ENCODE results near the gene QDPR.

QDPR gene

DNA sequence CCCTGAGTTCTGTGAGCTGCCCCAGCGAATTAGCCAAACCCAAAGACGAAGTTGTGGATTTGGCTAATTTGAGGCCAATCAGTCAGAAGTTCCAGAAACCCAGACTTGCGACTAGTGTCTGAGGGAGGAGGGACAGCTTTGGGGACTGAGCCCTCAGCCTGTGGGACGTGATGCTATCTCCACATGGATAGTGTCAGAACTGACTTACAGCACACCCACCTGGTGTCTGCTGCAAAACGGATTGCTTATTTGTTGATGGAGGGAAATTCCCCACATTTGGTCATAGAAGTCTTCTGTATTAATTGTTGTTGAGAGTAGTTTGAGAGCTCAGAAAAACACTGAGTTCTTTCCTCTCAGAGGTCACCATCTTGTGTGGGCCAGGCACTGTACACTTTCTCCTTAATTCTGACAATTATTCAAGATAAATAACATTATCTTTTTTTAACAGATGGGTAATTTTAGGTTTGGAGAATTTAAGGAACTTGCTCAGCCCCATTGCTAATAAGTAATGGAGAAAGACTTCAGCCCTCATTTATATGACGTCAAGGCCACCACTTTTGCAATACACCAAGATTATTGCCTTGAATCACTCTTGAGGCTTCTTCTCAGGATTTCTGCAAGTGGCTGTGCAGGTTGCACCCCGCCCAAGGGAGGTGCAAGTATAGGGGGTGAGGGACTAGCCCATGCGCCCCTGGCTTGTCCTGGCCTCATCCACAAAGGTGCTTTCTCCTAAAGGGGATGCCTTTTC, 19.8 kb upstream of the QDPR start:
- DNase-seq = no peak

DNA sequence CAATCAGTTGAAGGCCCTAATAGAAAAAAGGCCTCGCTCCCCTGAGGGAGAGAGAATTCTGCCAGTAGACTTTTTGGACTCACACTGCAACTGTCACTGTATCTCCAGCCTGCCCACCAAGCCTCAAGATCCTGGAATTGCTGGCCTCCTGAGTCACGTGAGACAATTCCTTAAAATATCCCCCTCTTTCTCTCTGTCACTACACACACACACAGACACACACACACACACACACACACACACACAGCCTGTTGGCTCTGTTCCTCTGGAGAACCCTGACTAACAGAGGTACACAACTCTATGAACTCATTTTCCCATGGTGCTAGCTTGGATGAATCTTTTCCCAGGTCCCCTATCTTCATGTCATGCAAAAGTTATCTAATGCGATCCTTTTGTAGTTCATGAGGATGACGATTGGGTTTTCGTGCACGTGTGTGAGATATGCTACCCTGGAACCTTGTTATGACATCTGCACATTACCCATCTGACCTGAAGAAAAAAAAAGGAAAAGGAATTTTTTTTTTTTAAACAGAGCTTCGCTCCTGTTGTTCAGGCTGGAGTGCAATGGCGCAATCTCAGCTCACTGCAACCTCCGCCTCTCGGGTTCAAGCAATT, 16.8 kb upstream of the QDPR start:
- DNase-seq = no peak

DNA sequence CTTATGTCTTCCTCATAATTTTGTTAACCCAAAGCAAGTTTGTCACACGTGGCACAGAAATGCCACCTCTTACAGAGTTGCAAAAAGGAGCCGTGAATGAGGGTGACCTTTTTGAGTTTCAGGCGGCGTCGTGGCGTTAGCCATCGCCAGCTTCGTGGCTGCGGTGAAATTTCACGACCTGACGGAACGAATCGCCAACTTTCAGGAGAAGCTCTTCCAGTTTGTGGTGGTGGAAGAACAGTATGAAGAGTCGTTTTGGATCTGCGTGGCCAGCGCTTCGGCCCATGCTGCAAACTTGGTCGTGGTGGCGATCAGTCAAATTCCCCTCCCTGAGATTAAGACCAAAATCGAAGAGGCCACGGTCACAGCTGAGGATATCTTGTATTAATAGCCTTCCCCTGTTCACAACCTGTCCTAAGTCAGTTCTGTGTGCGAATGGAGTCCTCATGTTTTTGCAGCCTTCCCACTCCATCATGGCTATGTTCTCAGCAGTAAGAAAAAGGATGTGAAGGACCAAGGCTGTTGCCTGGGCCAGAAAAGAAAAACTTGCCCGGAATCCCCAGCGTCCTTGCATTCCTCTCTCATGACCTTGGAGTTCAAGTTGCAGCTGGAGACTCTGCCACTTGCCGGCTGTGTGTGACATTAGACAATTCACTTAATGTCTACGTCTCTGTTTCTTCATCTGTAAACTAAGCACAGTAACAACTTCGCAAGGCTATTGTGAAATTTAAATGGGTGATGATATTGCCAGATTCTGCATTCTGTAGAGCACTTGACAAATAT, 15.0 kb upstream of the QDPR start:
- DNase-seq = no peak

DNA sequence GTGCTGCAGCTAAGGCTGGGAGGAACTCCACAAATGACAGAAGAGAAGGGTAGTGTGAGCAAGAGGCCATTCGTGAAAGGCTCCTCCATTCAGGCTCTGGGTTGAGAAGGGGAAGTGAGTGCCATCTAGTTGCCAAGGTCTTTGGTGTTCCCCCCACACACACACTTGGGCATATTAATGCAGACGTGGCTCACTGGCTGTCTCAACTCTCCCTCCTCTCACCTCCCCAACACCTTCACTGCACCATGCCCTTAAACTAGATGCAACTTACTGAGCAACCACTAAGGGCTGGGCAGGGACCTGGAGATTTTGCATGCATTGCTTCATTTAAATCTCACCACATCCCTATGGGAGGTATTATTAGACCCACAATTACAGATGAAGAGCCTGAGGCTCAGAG, 11.8 kb upstream of the QDPR start:
- no peak for DNase-seq

DNA sequence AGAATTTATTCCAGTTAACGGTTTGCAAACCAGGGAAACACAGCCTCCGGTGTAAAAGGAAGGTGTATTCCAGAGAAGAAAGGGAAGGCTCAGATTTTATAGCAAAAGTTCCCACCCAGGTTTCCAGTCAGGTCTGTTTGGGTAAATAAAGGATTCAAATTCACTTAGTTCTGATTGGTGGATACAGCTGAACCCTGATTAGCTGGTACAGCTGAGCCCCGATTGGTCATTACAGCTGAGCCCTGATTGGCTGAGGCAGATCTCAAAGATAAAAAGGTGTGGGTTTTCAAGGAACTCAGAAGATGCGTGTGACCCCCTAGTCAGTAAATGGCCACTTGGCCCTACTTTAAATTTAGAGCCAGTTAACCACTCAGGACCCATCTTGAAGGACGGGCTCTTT, 9.7 kb upstream of the QDPR start:
- DNase-seq = no peak

DNA sequence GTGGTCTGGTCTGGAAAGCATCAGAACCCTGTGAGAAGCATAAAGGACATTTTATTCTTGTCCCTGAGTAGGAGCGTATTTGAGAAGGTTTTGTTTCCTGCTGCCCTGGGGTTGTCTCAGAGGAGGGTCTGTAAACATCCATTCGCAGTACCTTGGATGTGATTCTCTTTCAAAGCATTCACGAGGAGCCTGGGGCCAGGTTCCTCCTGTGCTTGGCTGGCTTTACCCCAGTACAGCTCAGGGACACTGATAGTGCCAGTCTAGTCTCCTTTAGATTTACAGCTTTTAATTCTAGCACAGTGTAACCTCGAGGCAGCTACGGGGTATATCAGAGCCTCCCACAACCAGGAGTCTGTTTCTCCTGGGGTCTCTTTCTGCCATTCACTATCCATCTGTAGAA, 5.8 kb upstream of the QDPR start:
- peak; percentile 26 for DNase-seq

DNA sequence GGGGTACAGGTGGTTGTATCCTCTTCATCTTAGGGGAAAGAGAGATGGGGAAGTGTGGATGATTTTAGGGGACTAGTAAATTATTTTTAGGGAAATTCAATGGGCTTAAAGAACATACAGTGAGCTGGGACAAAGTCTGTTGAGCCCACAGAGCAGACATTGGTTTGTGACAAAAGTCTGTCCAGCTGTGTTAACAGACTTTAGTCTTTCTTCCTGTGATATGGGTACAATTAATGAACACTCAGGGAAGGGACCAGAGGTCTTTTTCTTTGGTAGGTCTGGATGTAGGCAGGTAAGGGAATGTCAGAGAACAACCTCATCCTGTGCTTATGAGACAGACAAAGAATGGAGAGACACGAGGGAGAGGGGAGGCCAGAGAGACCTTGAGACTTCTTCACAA, 5.1 kb upstream of the QDPR start:
- no peak for DNase-seq

DNA sequence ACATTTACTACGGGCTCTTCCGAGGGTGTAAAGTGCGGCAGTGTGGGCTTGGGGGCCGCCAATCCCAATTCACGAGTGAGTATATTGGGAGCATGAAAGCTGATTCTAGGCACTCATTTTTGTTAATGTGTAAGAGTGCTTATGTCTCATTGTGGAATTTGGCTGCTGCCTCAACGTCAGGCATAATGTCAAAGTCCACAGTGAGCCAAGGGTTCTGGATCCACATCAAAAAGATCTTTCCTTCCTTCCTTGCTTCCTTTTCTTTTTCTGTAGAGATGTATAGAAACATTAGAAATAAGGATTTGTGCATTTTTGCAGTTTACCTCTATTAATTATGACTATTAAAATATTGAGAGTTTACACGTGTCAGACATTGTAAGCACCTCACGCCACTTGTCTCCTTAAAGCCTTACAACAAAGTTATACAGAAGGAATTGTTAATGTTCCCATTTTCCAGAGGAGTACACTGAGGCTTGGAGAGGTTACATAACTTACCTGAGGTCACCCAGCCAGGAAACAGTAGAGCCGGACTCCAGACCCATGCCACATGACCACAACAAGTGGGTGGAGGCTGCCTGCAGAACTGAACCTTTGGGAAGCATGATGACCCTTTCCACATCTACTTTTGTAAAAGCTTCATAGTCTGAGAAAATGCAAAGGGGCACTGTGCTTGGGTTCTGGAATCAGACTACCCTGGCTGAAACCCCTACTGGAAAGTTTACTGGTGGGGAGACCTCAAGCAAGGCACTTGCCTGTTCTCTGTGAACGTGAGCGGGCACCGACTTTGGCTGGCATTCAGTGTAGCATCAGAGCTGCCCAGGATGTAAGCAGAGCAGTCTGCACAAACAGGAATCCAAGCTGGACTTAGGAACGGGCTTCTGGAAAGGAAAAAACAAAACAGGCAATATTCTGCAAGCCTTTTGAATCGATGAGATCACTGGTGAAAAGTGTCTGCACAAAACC, 3.8 kb upstream of the QDPR start:
- no peak for DNase-seq

DNA sequence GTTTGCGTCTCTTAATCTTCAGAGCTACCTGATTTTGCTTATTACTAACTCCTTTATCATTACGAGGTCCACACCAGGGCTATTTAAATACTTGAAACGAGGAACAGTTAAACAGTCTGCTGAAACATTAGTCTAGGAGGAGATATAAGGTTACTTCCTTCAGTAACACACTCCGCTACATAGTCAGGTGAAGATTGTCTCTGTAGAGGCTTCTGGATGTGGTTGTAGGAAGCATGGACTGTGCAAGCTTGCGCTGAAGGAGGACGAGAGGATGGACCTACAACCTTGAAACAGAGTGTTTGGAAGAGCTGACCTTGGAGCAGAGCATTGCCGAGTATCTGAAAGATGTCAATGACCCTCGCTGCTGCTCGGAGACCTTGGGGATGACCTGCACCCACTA, 3.0 kb upstream of the QDPR start, which contains the start of gene CLRN2:
TSS of gene CLRN2 (plus strand) at position 301 of the 400 bp plus-strand sequence. CDS start 102 bp downstream, outside the sequence.
- DNase-seq = no peak

DNA sequence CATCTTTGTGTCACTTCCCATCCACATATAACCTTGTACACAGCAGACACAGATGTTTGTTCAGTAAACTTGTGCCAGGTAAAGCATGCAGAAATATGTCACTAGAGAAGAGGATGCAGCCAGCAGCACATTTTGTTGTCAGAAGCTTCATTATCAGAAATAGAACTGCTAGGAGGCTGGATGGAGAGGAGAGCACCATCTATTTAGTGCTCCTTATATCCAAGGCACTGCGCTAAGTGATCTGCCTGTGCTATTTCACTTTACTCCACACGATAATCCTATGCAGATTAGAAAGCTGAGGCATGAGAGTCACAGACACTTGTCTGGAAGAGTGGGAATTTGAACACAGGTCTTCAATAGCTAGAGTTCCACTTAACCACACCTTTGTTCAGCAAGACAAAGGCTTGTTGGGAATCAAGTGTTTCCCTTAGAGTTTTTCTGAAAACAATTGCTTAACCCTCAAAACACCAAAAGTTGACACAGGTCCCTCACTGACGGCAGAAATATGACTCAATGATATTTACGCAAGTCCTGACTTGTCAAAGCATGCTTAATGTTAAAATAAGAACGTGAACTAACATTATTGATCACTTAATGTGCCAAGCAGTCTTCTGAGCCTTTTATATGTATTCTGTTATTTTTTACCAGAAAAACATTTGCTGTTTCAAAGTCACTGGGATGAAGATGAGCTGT, 1.2 kb upstream of the QDPR start:
- no peak for DNase-seq

DNA sequence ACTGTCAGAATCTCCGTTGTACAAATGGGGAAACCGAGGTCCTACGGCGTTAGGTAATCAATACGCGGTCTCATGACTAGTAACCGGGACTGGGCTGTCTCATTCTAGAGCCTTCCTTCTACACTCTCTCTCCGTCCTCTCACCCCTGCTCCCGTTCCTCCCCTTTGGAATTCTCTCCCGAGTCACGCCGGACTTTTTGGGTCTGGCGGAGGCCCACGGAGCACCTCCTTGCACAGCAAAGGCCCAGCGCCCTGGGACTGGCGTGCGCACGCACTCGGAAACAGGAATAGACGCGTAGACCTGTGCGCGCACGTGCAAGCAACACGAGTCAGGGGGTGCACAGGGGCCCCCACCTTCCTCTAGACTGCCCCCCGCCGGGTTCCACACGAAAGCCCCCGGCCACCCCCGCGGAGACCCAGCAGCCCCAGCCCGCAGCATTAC, 361 bp downstream of the QDPR start:
- DNase-seq = peak; percentile 55

DNA sequence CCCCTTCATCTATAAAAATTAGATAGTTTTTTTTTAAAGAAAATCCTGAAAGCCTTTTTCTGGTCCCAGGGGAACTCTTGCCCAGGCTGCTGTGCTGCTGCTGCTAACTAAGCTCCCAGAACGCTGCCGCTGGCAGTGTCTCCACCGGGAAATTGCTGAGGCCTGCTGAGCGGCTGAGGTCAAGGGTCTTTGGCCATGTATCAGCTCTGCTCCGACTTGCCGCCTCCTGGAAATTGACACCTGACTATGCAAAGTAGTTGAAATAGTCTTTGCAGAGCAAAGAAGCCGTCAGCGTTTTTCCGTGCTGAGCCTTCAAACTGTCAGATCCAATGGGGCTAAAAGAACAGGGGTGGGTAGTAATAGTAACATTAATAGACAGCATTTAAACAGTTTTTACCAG, 839 bp downstream of the QDPR start:
- no peak for DNase-seq

DNA sequence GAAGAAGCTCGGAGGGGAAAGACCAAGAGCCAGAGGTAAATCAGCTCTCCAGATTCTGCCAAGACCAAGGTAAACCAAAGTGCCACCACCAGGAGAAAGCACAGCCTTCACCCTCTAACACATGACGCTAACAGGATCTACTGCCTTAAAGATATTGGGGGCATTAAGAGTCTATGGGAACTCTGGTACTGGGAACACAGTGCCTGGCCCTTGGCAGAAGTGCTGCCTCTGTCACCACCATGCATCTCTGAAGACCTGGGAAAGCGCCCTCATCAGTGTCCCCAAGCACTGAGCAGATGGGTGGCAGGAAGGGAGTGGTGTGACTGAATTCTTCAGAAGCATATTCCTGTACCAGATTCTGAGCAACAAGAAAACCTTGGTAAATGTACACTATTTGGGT, 1.3 kb downstream of the QDPR start:
- no peak for DNase-seq

DNA sequence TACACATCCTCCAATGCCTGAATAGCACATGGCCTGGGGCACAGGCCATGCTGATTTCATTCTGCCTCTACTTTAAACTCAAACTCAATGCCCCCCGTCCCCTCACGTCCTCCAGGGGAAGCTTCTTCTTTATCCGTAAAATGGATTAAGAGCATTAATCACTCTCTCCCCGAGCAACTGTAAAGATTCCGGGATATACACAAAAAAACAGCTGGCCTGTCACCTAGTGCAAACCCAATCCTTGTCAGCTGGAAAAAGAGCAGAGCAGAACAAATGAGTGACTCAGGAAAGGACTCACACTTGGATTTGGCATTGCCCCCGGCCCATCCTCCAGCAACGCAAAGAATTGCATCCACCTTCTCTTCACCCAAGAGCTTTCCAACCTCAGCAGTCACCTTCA, 7.8 kb downstream of the QDPR start:
- no peak for DNase-seq

DNA sequence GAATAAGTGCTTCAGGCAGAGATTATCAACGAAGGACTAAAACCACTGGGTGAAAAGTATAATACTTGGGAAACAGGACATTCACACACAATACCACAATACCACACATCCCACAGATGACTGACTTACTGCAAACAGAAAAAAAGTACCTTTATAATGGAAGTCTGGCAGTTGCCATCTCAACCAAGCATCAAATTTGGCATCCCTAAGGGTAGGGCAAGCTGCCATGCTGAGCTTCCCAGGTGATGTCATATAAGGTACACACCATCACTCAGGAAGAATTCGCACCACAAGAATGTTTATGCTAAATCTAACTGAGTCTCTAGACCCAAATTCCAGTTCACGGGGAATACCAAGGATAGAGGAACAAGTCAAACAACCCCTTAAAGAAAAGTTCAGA, 9.1 kb downstream of the QDPR start:
- DNase-seq = no peak

DNA sequence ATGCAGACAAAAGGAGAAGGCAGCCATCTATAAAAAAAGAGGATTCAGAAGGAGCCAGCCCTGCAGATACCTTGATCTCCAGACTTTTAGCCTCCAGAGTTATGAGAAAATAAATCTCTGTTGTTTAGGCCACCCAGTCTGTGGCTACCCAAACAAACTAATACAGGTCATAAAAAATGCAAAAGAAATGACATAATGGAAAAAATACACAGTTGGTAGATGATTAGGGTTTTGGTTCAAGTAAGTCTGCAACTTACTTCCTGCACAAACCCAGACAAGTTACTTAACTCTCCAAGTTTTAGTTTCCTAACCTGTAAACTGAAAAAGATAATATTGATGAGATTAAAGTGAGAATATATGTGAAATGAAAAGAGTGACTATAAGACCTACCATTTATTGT, 11.3 kb downstream of the QDPR start:
- DNase-seq = no peak

DNA sequence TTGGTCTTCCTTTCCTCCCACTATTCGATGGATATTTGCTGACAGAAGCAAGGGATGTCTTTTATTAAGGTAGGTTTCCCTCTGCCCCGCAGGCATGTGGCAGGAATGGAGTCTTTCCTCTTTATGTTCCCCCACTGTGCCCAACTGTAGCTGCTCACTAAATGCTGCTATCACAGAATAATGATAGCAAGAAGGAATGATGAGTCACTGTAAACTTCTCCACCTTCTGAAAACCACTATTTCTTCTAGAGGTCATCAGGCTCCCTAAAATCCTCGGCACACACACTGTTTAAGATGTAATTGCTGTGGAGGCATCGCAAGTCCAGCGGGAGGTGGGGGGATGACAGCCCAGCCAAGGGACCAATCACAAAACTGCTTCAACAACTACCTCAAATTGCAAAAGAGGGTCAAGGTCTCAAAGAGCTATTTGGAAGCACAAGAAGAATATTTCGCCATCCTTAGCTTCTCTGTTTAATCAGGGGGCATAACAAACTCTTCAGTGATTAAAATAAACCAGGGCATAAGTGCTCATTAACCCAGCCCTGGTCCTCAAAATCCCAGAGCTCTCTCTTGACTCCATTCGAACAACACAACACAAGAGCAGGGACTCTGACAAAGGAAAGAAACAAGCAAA, 13.9 kb downstream of the QDPR start:
- no peak for DNase-seq

DNA sequence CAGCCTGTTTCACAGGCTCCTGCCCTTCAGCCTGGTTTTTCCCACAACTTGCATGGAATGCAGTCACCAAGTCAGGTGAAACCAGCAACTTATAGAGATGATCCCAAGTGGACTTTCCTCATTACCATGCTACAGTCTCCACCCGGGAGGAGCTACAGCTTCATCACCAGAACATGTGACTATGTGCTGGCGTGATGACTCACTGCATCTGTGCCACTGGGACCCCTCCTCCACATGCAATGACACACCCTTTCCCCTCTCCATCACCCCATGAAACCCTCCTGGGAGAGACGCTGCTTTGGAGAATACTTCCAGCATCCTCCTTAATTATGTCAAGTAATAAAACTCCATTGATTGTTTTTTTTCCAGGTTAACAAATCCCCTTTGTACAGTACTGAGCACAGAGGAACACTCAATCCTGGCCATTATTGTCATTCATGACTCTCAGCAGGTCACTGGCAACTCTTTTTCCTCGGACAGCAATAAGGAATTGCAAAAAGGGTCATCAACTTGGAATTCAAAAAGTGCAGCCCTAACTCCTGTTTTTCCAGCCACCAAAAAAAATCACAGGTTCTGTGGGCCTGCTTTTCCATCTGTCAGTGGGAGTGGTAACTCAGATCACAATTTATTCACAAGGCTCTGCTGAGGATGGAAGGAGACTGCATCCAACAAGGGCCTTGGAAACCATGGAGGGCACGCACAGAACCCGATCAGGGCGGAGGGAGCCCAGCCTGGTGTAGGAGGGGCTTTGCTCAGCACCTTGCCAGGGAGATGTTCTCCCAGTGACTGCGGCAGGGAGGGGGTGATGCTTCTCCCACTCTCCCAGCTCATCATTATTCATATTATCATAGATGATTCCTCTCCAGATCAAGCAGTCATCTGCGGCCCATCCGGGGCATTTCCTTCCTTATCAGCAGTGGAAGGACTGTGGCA, 17.4 kb downstream of the QDPR start:
- no peak for DNase-seq

DNA sequence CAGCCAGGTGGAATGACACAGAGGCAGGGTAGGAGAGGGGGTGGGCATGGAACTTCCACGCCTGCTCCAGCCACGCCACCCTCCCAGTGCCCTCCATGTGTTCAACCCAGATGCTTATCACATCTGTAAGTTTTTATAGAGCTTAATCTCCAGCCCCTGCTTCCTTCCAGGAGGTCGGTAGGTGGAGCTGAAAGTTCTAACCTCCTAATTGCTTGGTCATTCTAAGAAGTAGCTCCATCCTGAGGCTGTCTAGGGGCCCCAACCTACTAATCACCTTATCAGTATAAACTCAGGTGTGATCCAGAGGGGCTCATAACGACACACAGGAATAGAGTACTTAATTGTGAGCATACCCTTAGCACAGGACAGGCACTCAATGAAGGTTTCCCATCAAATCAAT, 18.3 kb downstream of the QDPR start:
- no peak for DNase-seq

DNA sequence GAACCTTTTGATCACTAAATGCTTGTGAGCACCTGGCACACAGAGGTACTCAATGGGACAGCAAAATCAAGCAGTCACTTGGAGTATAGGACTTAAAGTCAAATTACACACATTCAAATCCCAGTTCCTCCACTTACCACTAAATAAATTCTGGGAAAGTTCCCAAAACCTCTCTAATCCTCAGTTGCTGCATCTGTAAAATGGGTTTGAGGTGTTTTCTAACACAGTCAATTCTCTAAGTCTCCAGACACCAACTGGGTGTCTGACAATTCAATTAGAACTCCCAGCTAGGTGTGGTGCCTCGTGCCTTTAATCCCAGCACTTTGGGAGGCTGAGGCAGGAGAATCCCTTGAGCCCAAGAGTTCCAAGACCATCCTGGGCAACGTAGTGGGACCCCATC, 19.0 kb downstream of the QDPR start:
- DNase-seq = no peak
